Loucy (cell line): Measurements from ENCODE around the gene TLE7.

ENCODE experiments used
- H2AFZ ChIP-seq: fragments of 200-600 bp; sonication (generic); 2 replicates; pipeline ENCODE4 v1.6.0; 2016; ENCODE audit warnings: antibody characterized with exemption, mild to moderate bottlenecking, low read length, moderate library complexity
- H3F3A ChIP-seq: fragments of 200-600 bp; 2 replicates; pipeline ENCODE4 v1.6.0; 2016; ENCODE audit warnings: antibody characterized with exemption, low read depth, mild to moderate bottlenecking
- H3K27me3 ChIP-seq: fragments of 200-600 bp; sonication (generic); 2 replicates; pipeline ENCODE4 v1.6.1; 2014; ENCODE audit warnings: low read length, mild to moderate bottlenecking; ENCODE audit not compliant: insufficient read depth, poor library complexity, severe bottlenecking
- H3K36me3 ChIP-seq: fragments of 200-600 bp; sonication (generic); 2 replicates; pipeline ENCODE4 v1.6.1; 2016; ENCODE audit warnings: low read length; ENCODE audit not compliant: insufficient read depth
- H3K4me1 ChIP-seq: fragments of 200-600 bp; sonication (generic); 2 replicates; pipeline ENCODE4 v1.5.1; 2014; ENCODE audit warnings: low read length, mild to moderate bottlenecking; ENCODE audit not compliant: insufficient read depth, poor library complexity, severe bottlenecking
- H3K4me2 ChIP-seq: fragments of 200-600 bp; sonication (generic); 2 replicates; pipeline ENCODE4 v1.6.0; 2014; ENCODE audit warnings: antibody characterized with exemption, low read length, low read depth, mild to moderate bottlenecking; ENCODE audit not compliant: poor library complexity, severe bottlenecking
- H3K4me3 ChIP-seq: fragments of 200-600 bp; sonication (generic); 2 replicates; pipeline ENCODE4 v1.5.1; 2014; ENCODE audit warnings: low read length, mild to moderate bottlenecking, mixed read lengths; ENCODE audit not compliant: poor library complexity, severe bottlenecking
- H3K79me2 ChIP-seq: fragments of 200-600 bp; sonication (generic); 2 replicates; pipeline ENCODE4 v1.6.1; 2014; ENCODE audit warnings: low read length; ENCODE audit not compliant: insufficient read depth
- H3K9ac ChIP-seq: fragments of 200-600 bp; sonication (generic); 2 replicates; pipeline ENCODE4 v1.6.0; 2014; ENCODE audit warnings: mild to moderate bottlenecking, low read depth, low read length, moderate library complexity; ENCODE audit not compliant: poor library complexity, severe bottlenecking
- H3K9me2 ChIP-seq: fragments of 200-600 bp; sonication (generic); replicated peaks from 2 replicates; pipeline ENCODE4 v1.6.1; 2016; ENCODE audit warnings: low read depth, low read length, mixed read lengths
- H3K9me3 ChIP-seq: fragments of 200-600 bp; sonication (generic); 2 replicates; pipeline ENCODE4 v1.6.1; 2014; ENCODE audit warnings: mild to moderate bottlenecking, antibody characterized with exemption, low read length, low read depth; ENCODE audit not compliant: insufficient read depth
- H4K20me1 ChIP-seq: fragments of 200-600 bp; sonication (generic); 2 replicates; pipeline ENCODE4 v1.6.0; 2014; ENCODE audit warnings: antibody characterized with exemption, low read length, mild to moderate bottlenecking; ENCODE audit not compliant: insufficient read depth, poor library complexity, severe bottlenecking
- CTCF ChIP-seq: fragments of 200-600 bp; sonication (generic); conservative IDR thresholded peaks from 2 replicates; pipeline ENCODE4 v1.5.1; 2014; ENCODE audit warnings: mild to moderate bottlenecking, antibody characterized with exemption, low read length
- EZH2phosphoT487 ChIP-seq: fragments of 200-600 bp; IDR thresholded peaks from 2 replicates; pipeline ENCODE4 v1.6.1; 2018; ENCODE audit warnings: antibody characterized with exemption, mild to moderate bottlenecking, moderate library complexity, borderline replicate concordance

The TLE7 gene

DNA sequence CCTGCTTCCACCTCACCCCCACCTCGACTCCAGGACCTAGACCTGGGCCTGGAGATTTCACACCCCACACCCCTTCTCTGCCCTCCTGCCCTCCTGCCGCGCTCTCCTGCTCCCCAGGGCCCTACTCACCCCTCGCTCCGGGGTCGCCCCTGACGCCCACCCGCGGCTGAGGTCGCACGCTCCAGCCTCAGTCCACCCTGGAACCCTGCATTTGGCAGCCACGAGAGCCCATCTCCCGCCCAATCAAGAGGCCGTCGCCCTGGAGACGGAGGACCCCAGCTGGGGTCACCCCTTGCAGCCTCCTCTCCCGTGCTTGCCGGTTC lies 16.1 kb downstream of the TLE7 start:
- H4K20me1 ChIP-seq: no peaks in the 10 kb centered on the region
- H3K4me3 ChIP-seq: no peak overlapping the region
- H3K36me3 ChIP-seq: no peaks in the 10 kb centered on the region
- no peak overlapping the region for H3K4me2 ChIP-seq
- TF ChIP-seq EZH2phosphoT487 (no peak), CTCF (no peak)
- no peak overlapping the region for H2AFZ ChIP-seq
- no peaks in the 10 kb centered on the region for H3K9me2 ChIP-seq
- no peaks in the 10 kb centered on the region for H3K4me1 ChIP-seq
- no peaks in the 10 kb centered on the region for H3K79me2 ChIP-seq
- H3K9me3 ChIP-seq: no peaks in the 10 kb centered on the region
- H3F3A ChIP-seq: no peaks in the 10 kb centered on the region
- no peaks in the 10 kb centered on the region for H3K27me3 ChIP-seq
- no peak overlapping the region for H3K9ac ChIP-seq

GRCh38 chr16:71424626-71425025 lies 17.2 kb downstream of the TLE7 start:
- no peaks in the 10 kb centered on the region for H3F3A ChIP-seq
- H3K9me2 ChIP-seq: no peaks in the 10 kb centered on the region
- TF ChIP-seq CTCF: no peak
- no peak for TF ChIP-seq EZH2phosphoT487
- no peaks in the 10 kb centered on the region for H3K79me2 ChIP-seq
- no peaks in the 10 kb centered on the region for H3K4me1 ChIP-seq
- H3K4me2 ChIP-seq: no peak overlapping the region
- no peaks in the 10 kb centered on the region for H3K27me3 ChIP-seq
- no peak overlapping the region for H3K4me3 ChIP-seq
- no peak overlapping the region for H3K9ac ChIP-seq
- no peak overlapping the region for H2AFZ ChIP-seq
- H4K20me1 ChIP-seq: no peaks in the 10 kb centered on the region
- H3K9me3 ChIP-seq: no peaks in the 10 kb centered on the region
- H3K36me3 ChIP-seq: no peaks in the 10 kb centered on the region

- H2AFZ ChIP-seq: no peak overlapping the region
- no peaks in the 10 kb centered on the region for H3K36me3 ChIP-seq
- TF ChIP-seq EZH2phosphoT487 (no peak), CTCF (no peak)
- H3K9ac ChIP-seq: no peak overlapping the region
- H3K27me3 ChIP-seq: no peaks in the 10 kb centered on the region
- H3K4me2 ChIP-seq: no peak overlapping the region
- H3K4me1 ChIP-seq: no peaks in the 10 kb centered on the region
- no peaks in the 10 kb centered on the region for H4K20me1 ChIP-seq
- no peaks in the 10 kb centered on the region for H3F3A ChIP-seq
- H3K9me3 ChIP-seq: no peaks in the 10 kb centered on the region
- H3K79me2 ChIP-seq: no peaks in the 10 kb centered on the region
- no peak overlapping the region for H3K4me3 ChIP-seq
- no peaks in the 10 kb centered on the region for H3K9me2 ChIP-seq
Observed at GRCh38 chr16:71423865-71424264, 18.0 kb downstream of the TLE7 start.
